Right lobe of liver (tissue), 4 donors: Measurements from ENCODE around the gene THUMPD2.

ENCODE experiments used
- POLR2A ChIP-seq: fragments of 450-650 bp; IDR thresholded peaks from one replicate; pipeline ENCODE4 v1.6.1; 2017; ENCODE audit warnings: antibody characterized with exemption, mild to moderate bottlenecking
- TF ChIP-seq, protein P1 (sequence below), 4 donors: fragments of 200-600 bp in 3 of 4; fragments of 450-650 bp in 1 of 4; IDR thresholded peaks; one replicate each; pipeline versions ENCODE4 v1.5.1 to v1.8.0; 2016 to 2022; ENCODE audit warnings: antibody characterized with exemption in 4 of 4, mild to moderate bottlenecking in 2 of 4
- donor health status: DM: no; HTN: no; CAD: no.
- donor health status: DM: no; HTN: no; CAD: no.
- donor health status: DM: no; HTN: yes; CAD: no.

DNA sequence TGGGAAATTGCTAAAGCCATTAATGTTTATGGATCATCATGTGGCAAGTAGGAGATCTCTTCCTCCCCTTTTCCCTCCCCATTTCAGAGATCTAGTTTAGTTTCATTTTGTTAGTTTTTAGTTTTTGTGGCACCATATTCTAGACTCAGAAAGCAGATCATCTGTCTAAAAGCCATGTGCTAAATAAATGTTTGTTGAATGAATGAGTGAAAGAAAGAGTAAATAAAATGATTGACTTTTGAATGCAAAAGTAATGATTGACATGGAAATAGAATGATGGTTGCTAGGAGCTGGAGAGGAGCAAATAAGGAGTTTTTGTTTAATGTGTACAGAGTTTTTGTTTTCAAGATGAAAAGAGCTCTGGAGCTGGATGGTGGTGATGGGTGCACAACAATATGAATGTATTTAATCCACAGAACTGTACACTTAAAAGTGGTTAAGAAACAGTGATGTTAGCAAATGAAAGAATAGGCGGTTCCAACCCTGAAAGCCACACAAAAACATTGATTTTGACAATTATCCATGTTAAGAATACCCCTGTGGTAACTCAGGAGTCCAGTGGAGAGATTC is 89.7 kb downstream of the THUMPD2 start:
- TF ChIP-seq, protein P1, sequence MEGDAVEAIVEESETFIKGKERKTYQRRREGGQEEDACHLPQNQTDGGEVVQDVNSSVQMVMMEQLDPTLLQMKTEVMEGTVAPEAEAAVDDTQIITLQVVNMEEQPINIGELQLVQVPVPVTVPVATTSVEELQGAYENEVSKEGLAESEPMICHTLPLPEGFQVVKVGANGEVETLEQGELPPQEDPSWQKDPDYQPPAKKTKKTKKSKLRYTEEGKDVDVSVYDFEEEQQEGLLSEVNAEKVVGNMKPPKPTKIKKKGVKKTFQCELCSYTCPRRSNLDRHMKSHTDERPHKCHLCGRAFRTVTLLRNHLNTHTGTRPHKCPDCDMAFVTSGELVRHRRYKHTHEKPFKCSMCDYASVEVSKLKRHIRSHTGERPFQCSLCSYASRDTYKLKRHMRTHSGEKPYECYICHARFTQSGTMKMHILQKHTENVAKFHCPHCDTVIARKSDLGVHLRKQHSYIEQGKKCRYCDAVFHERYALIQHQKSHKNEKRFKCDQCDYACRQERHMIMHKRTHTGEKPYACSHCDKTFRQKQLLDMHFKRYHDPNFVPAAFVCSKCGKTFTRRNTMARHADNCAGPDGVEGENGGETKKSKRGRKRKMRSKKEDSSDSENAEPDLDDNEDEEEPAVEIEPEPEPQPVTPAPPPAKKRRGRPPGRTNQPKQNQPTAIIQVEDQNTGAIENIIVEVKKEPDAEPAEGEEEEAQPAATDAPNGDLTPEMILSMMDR (IDR thresholded peaks at IDR 0.05): no peak
- TF ChIP-seq POLR2A: no peak
